IMR-90 (cell line): ENCODE data around the gene LTB4R2. TPM values are rescaled to one million over a fixed set of nuclear protein-coding genes. Genes with fewer than 3 reads are reported as not detected.
A peak's percentile ranks its signal among the peaks of the same experiment; 100 is the strongest.

Experiments
- ATAC-seq: fragments of 200-7000 bp; cut with Tn5 transposase; 2 replicates; pipeline ENCODE4 v1.9.1; 2020; ENCODE audit warnings: low read depth, mild to moderate bottlenecking, moderate library complexity
- BruUV-seq: library from RNA; stranded (reverse); fragments of 400-500 nt; replicated peaks from 2 replicates; lab custom pipeline; 2021; lab: Mats Ljungman, UMichigan
- CTCF ChIA-PET: fragments of 300-600 bp; formaldehyde crosslinking; extraction: SDS; loops from one replicate; lab custom pipeline; 2021; ENCODE audit warnings: antibody characterized with exemption; lab: Yijun Ruan, JAX
- POLR2A ChIA-PET: fragments of 300-600 bp; sonication (Branson Sonifier 250); formaldehyde crosslinking; loops from one replicate; lab custom pipeline; 2022; ENCODE audit warnings: antibody characterized with exemption; ENCODE audit not compliant: unreplicated experiment; lab: Charles Lee
- DNase-seq: peaks from one replicate; pipeline ENCODE4 v3.0.0; 2013
- H2AFZ ChIP-seq: replicated peaks from 2 replicates; pipeline ENCODE3; 2013; ENCODE audit warnings: low read length, mild to moderate bottlenecking; ENCODE audit not compliant: poor library complexity
- H2AK5ac ChIP-seq: 2 replicates; pipeline ENCODE4 v1.6.1; 2013; ENCODE audit warnings: low read depth, low read length, inconsistent platforms
- H2AK9ac ChIP-seq: replicated peaks from 2 replicates; pipeline ENCODE3; 2013; ENCODE audit warnings: mild to moderate bottlenecking, low read depth, low read length, moderate library complexity; ENCODE audit not compliant: poor library complexity
- H2BK120ac ChIP-seq: 2 replicates; pipeline ENCODE4 v1.6.1; 2013; ENCODE audit warnings: low read depth, low read length, inconsistent platforms
- H2BK15ac ChIP-seq: 3 replicates; pipeline ENCODE4 v1.6.1; 2013; ENCODE audit warnings: low read depth, low read length, inconsistent platforms
- H2BK20ac ChIP-seq: 2 replicates; pipeline ENCODE4 v1.6.1; 2013; ENCODE audit warnings: low read depth, mild to moderate bottlenecking, inconsistent platforms, low read length, moderate library complexity
- H2BK5ac ChIP-seq: 2 replicates; pipeline ENCODE4 v1.6.1; 2013; ENCODE audit warnings: mild to moderate bottlenecking, low read depth, low read length, inconsistent platforms; ENCODE audit not compliant: poor library complexity, severe bottlenecking
- H3K14ac ChIP-seq: replicated peaks from 2 replicates; pipeline ENCODE4 v1.6.1; 2013; ENCODE audit warnings: low read depth, low read length, inconsistent platforms
- H3K18ac ChIP-seq: 2 replicates; pipeline ENCODE4 v1.6.1; 2013; ENCODE audit warnings: low read depth, low read length, control low read depth
- H3K23ac ChIP-seq: 2 replicates; pipeline ENCODE4 v1.6.1; 2013; ENCODE audit warnings: low read depth, low read length, inconsistent platforms
- H3K27ac ChIP-seq: 2 replicates; pipeline ENCODE4 v1.5.1; 2013; ENCODE audit warnings: mild to moderate bottlenecking, control low read depth, low read length; ENCODE audit not compliant: insufficient read depth
- H3K27me3 ChIP-seq: 2 replicates; pipeline ENCODE4 v1.6.1; 2013; ENCODE audit warnings: low read length; ENCODE audit not compliant: control insufficient read depth, insufficient read depth
- H3K36me3 ChIP-seq: 2 replicates; pipeline ENCODE4 v1.6.1; 2013; ENCODE audit warnings: low read length, mixed read lengths; ENCODE audit not compliant: control insufficient read depth, insufficient read depth
- H3K4ac ChIP-seq: 2 replicates; pipeline ENCODE4 v1.6.1; 2013; ENCODE audit warnings: low read depth, low read length, inconsistent platforms
- H3K4me1 ChIP-seq: 2 replicates; pipeline ENCODE4 v1.6.1; 2013; ENCODE audit warnings: low read length, mixed read lengths; ENCODE audit not compliant: control insufficient read depth, insufficient read depth
- H3K4me2 ChIP-seq: 2 replicates; pipeline ENCODE4 v1.6.1; 2013; ENCODE audit warnings: low read depth, mild to moderate bottlenecking, control low read depth, low read length, moderate library complexity
- H3K4me3 ChIP-seq: 2 replicates; pipeline ENCODE4 v1.5.1; 2013; ENCODE audit warnings: low read depth, mild to moderate bottlenecking, control low read depth, low read length, moderate library complexity; ENCODE audit not compliant: insufficient read depth
- H3K56ac ChIP-seq: 2 replicates; pipeline ENCODE4 v1.6.1; 2013; ENCODE audit warnings: low read length, inconsistent platforms; ENCODE audit not compliant: insufficient read depth; ENCODE audit errors: extremely low read depth
- H3K79me1 ChIP-seq, 2 experiments: 2 replicates each; pipeline ENCODE4 v1.6.1; 2013; ENCODE audit warnings: low read length in 2 of 2, inconsistent platforms in 1 of 2, low read depth in 1 of 2
- H3K9ac ChIP-seq: 2 replicates; pipeline ENCODE4 v1.6.1; 2013; ENCODE audit warnings: low read depth, low read length, control low read depth
- H3K9me1 ChIP-seq: 2 replicates; pipeline ENCODE4 v1.6.1; 2013; ENCODE audit warnings: low read length, inconsistent platforms; ENCODE audit not compliant: insufficient read depth
- H3K9me3 ChIP-seq: 2 replicates; pipeline ENCODE4 v1.6.1; 2013; ENCODE audit warnings: low read length; ENCODE audit not compliant: control insufficient read depth, insufficient read depth
- H4K20me1 ChIP-seq: 2 replicates; pipeline ENCODE4 v1.6.1; 2013; ENCODE audit warnings: low read length, inconsistent platforms; ENCODE audit not compliant: insufficient read depth
- H4K5ac ChIP-seq: 2 replicates; pipeline ENCODE4 v1.6.1; 2013; ENCODE audit warnings: mild to moderate bottlenecking, low read depth, low read length, control low read depth
- H4K8ac ChIP-seq, 2 experiments: 2 replicates each; pipeline ENCODE4 v1.6.1; 2013; ENCODE audit warnings: low read depth in 2 of 2, low read length in 2 of 2, control low read depth in 1 of 2, inconsistent platforms in 1 of 2
- H4K91ac ChIP-seq: 2 replicates; pipeline ENCODE4 v1.6.1; 2013; ENCODE audit warnings: low read depth, low read length, inconsistent platforms; ENCODE audit not compliant: insufficient read depth
- BHLHE40 ChIP-seq: fragments of 150-350 bp; IDR thresholded peaks from 2 replicates; pipeline ENCODE4 v1.6.1; 2016; ENCODE audit warnings: mild to moderate bottlenecking, low read depth, low read length
- CHD1 ChIP-seq: IDR thresholded peaks from 2 replicates; pipeline ENCODE4 v1.6.1; 2012; ENCODE audit warnings: low read depth, low read length, improper control_type of control experiment
- FOS ChIP-seq: fragments of 150-350 bp; IDR thresholded peaks from 2 replicates; pipeline ENCODE4 v1.6.1; 2016; ENCODE audit warnings: low read depth, low read length
- MAFK ChIP-seq: IDR thresholded peaks from 2 replicates; pipeline ENCODE4 v1.6.1; 2012; ENCODE audit warnings: low read depth, low read length, improper control_type of control experiment
- NFE2L2 ChIP-seq: fragments of 150-350 bp; IDR thresholded peaks from 2 replicates; pipeline ENCODE4 v1.6.1; 2016; ENCODE audit warnings: low read depth, mild to moderate bottlenecking, low read length
- RCOR1 ChIP-seq: IDR thresholded peaks from 2 replicates; pipeline ENCODE4 v1.6.1; 2012; ENCODE audit warnings: mild to moderate bottlenecking, low read length, improper control_type of control experiment; ENCODE audit not compliant: insufficient replicate concordance
- SMC3 ChIP-seq: fragments of 150-350 bp; IDR thresholded peaks from 2 replicates; pipeline ENCODE4 v1.6.1; 2016; ENCODE audit warnings: low read depth, mild to moderate bottlenecking, antibody characterized with exemption, low read length, moderate library complexity
- WGBS, 2 experiments: methylation state at CpG; one replicate each; pipeline versions ENCODE4 v1.1.5 to v1.1.7; 2013; ENCODE audit warnings: missing lambda C conversion rate in 2 of 2; ENCODE audit not compliant: insufficient read length in 1 of 2; ENCODE audit errors: extremely low coverage in 2 of 2; 5-methylcytosine and 5-hydroxymethylcytosine counted together
- dilution Hi-C: fragments of 300-500 bp; cut with HindIII; formaldehyde crosslinking; loops from one replicate; pipeline ENCODE4 v1.14.3; 2018; ENCODE audit warnings: low sequenced_read_pairs; ENCODE audit not compliant: unreplicated experiment
- in situ Hi-C: fragments of 300-500 bp; cut with MboI; formaldehyde crosslinking; loops from 3 replicates; pipeline ENCODE4 v1.14.3; 2019; ENCODE audit warnings: low sequenced_read_pairs, inconsistent platforms, mixed read lengths
- intact Hi-C: fragments of 100-400 bp; cut with micrococcal nuclease; formaldehyde crosslinking; loops from 2 replicates; pipeline ENCODE4 v1.10.0; 2022
- polyA plus RNA-seq, 3 experiments: library from polyadenylated mRNA; depleted of rRNA; stranded (reverse); fragments of >200 nt; gene quantifications; 2 replicates each; pipeline ENCODE4 v1.2.3, GENCODE V29; 2012; ENCODE audit warnings: low replicate concordance in 1 of 3
- total RNA-seq: library from RNA; depleted of rRNA; stranded (reverse); fragments of >200 nt; gene quantifications from 2 replicates; pipeline ENCODE4 v1.2.3, GENCODE V29; 2012
- TF ChIP-seq, protein P1 (sequence below): fragments of 150-350 bp; IDR thresholded peaks from 2 replicates; pipeline ENCODE4 v1.6.1; 2016; ENCODE audit warnings: low read depth, mild to moderate bottlenecking, low read length, moderate library complexity, borderline replicate concordance
- TF ChIP-seq, protein P2 (sequence below): conservative IDR thresholded peaks from 2 replicates; pipeline ENCODE4 v1.5.1; 2012; ENCODE audit warnings: mild to moderate bottlenecking, low read depth, low read length, improper control_type of control experiment
- TF ChIP-seq, protein P3 (sequence below): fragments of 150-350 bp; IDR thresholded peaks from 2 replicates; pipeline ENCODE4 v1.6.1; 2017; ENCODE audit warnings: mild to moderate bottlenecking, antibody characterized with exemption, low read length, low read depth

LTB4R2 gene
- total and polyA plus RNA-seq, 2 of the 4 experiments (the other 2 are of a cell fraction) = 0.72 to 1.7 TPM

DNA sequence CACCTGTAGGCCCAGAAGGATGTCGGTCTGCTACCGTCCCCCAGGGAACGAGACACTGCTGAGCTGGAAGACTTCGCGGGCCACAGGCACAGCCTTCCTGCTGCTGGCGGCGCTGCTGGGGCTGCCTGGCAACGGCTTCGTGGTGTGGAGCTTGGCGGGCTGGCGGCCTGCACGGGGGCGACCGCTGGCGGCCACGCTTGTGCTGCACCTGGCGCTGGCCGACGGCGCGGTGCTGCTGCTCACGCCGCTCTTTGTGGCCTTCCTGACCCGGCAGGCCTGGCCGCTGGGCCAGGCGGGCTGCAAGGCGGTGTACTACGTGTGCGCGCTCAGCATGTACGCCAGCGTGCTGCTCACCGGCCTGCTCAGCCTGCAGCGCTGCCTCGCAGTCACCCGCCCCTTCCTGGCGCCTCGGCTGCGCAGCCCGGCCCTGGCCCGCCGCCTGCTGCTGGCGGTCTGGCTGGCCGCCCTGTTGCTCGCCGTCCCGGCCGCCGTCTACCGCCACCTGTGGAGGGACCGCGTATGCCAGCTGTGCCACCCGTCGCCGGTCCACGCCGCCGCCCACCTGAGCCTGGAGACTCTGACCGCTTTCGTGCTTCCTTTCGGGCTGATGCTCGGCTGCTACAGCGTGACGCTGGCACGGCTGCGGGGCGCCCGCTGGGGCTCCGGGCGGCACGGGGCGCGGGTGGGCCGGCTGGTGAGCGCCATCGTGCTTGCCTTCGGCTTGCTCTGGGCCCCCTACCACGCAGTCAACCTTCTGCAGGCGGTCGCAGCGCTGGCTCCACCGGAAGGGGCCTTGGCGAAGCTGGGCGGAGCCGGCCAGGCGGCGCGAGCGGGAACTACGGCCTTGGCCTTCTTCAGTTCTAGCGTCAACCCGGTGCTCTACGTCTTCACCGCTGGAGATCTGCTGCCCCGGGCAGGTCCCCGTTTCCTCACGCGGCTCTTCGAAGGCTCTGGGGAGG lies 985 bp downstream of the LTB4R2 start, which contains the start of gene LTB4R:
Gene LTB4R (plus strand): TSS at position 857 of the 959 bp plus-strand sequence. CDS start 4,150 bp downstream, outside the sequence.
- Histone ChIP-seq H3K14ac (no peak within 1 kb of the TSS), H3K56ac (no peak within 1 kb of the TSS), H3K23ac (0 out of 2 replicates have a peak within 1 kb of the TSS, but pooled peaks have one; percentile 41), H3K4me1 (peaks cover 10% of the 10 kb centered on the region; the same call in 1 of the 2 replicates), H3K79me1 (peaks cover 3 to 8% of the 10 kb centered on the region in 2 experiments; a peak in 1 of 4 replicates), H3K36me3 (peaks cover 10% of the 10 kb centered on the region), H2BK120ac (no peak within 1 kb of the TSS), H3K9me1 (peaks cover 7% of the 10 kb centered on the region; the same call in 1 of the 2 replicates), H3K4me2 (peak within 1 kb of the TSS; percentile 39; the same call in 1 of the 2 replicates), H2AK5ac (0 out of 2 replicates have a peak within 1 kb of the TSS, but pooled peaks have one; percentile 9), H4K8ac (no peak within 1 kb of the TSS), H3K9ac (no peak within 1 kb of the TSS), H2AK9ac (peak within 1 kb of the TSS; percentile 60), H2AFZ (peak within 1 kb of the TSS; percentile 60), H3K27ac (no peak within 1 kb of the TSS), H4K91ac (no peak within 1 kb of the TSS), H3K4me3 (peak within 1 kb of the TSS; percentile 12; the same call in 1 of the 2 replicates), H3K4ac (no peak within 1 kb of the TSS), H4K5ac (no peak within 1 kb of the TSS), H3K27me3 (peaks cover 10% of the 10 kb centered on the region; the same call in 1 of the 2 replicates), H2BK20ac (no peak within 1 kb of the TSS), H2BK5ac (no peak within 1 kb of the TSS), H3K18ac (no peak within 1 kb of the TSS), H2BK15ac (no peak within 1 kb of the TSS), H4K20me1 (peaks cover 8% of the 10 kb centered on the region; the same call in 1 of the 2 replicates), H3K9me3 (no peaks in the 10 kb centered on the region)
- peak; percentile 73 for DNase-seq
- ChIA-PET CTCF (interaction anchor here (1.2 to 1.4 kb wide), 3 partner anchors 23 to 68 kb away, joined by 3 to 6 read pairs (median 4); no protein-coding TSS in a partner anchor), POLR2A (no interaction called here)
- BruUV-seq = no TSS peak
- dilution Hi-C loops = no loop called here
- 24% methylated on average over 83 of the region's 99 CpGs; no CpG with 5 or more reads in 1 of the 2 experiments for WGBS, 2 experiments
- intact Hi-C loops = no loop called here
- ATAC-seq = peak; percentile 82
- in situ Hi-C loops = no loop called here
- TF ChIP-seq RCOR1 = no peak
- TF ChIP-seq, protein P1, sequence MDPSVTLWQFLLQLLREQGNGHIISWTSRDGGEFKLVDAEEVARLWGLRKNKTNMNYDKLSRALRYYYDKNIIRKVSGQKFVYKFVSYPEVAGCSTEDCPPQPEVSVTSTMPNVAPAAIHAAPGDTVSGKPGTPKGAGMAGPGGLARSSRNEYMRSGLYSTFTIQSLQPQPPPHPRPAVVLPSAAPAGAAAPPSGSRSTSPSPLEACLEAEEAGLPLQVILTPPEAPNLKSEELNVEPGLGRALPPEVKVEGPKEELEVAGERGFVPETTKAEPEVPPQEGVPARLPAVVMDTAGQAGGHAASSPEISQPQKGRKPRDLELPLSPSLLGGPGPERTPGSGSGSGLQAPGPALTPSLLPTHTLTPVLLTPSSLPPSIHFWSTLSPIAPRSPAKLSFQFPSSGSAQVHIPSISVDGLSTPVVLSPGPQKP = no peak
- no peak for TF ChIP-seq NFE2L2
- TF ChIP-seq, protein P2, sequence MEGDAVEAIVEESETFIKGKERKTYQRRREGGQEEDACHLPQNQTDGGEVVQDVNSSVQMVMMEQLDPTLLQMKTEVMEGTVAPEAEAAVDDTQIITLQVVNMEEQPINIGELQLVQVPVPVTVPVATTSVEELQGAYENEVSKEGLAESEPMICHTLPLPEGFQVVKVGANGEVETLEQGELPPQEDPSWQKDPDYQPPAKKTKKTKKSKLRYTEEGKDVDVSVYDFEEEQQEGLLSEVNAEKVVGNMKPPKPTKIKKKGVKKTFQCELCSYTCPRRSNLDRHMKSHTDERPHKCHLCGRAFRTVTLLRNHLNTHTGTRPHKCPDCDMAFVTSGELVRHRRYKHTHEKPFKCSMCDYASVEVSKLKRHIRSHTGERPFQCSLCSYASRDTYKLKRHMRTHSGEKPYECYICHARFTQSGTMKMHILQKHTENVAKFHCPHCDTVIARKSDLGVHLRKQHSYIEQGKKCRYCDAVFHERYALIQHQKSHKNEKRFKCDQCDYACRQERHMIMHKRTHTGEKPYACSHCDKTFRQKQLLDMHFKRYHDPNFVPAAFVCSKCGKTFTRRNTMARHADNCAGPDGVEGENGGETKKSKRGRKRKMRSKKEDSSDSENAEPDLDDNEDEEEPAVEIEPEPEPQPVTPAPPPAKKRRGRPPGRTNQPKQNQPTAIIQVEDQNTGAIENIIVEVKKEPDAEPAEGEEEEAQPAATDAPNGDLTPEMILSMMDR = peak; percentile 26; the same call in 1 of the 2 replicates
- TF ChIP-seq MAFK = no peak
- TF ChIP-seq, protein P3, sequence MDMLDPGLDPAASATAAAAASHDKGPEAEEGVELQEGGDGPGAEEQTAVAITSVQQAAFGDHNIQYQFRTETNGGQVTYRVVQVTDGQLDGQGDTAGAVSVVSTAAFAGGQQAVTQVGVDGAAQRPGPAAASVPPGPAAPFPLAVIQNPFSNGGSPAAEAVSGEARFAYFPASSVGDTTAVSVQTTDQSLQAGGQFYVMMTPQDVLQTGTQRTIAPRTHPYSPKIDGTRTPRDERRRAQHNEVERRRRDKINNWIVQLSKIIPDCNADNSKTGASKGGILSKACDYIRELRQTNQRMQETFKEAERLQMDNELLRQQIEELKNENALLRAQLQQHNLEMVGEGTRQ = no peak
- no peak for TF ChIP-seq FOS
- no peak for TF ChIP-seq CHD1
- peak; percentile 64; the same call in 1 of the 2 replicates for TF ChIP-seq BHLHE40
- no peak for TF ChIP-seq SMC3
